GM21825 (cell line): ENCODE measurements around the gene HYLS1.
A peak's percentile ranks its signal among the peaks of the same experiment; 100 is the strongest.
"Not testable (repeated sequence)": the region's sequence is repeated elsewhere in the genome, so short reads cannot be mapped to it uniquely, and the experiment has no call there.

ENCODE experiments used
- ATAC-seq: cut with Tn5 transposase; IDR thresholded peaks from one replicate; pipeline ENCODE4 v1.9.1; 2021; ENCODE audit warnings: mild to moderate bottlenecking, moderate library complexity; ENCODE audit not compliant: unreplicated experiment

Gene HYLS1, protein sequence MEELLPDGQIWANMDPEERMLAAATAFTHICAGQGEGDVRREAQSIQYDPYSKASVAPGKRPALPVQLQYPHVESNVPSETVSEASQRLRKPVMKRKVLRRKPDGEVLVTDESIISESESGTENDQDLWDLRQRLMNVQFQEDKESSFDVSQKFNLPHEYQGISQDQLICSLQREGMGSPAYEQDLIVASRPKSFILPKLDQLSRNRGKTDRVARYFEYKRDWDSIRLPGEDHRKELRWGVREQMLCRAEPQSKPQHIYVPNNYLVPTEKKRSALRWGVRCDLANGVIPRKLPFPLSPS

DNA sequence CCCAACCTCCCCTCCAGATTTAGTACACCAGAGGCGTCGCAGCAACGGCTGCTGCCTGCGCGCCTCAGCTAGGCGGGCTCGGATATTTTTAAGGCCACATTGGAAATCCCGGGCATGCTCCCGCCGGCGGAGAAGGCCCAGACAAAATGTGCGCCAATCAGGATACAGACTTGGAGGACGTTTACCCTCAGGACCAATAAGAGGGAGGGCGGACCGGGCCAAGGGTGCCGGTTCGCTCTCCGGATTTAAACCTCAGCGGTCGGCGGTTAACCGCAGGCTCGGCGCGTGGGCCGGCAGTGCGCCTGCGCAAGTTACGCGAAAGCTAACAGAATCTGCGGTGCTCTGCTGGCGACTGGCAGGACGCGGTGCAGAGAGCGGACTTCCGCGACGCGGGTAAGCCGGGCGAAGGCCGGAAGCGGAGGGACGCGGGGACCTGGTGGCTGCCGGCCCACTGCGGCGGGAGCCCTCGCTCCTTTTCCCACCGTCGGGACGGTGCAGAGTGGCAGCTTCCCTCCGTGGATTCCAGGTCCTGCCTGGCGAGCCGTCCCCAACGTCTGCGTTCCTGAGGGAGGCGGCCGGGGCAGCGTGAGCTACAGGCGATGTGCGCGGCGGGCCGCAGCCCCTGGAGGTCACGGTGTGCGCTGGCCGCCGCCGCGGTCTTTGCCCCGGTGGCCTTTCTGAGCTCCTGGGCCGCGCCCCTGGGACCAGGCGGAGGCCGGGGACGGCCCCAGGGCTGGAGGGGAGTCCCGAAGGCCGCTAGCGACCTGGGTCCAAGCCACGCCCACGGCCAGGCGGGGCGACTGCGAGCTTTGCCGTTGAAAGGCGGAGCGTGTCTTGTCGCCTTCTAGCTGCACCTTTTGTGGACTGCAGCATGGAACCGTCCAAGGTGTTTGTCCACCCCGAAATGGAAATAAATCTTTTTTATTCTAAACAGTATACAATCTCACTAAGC lies at the start of gene HYLS1:
Gene HYLS1 (plus strand): TSS at position 296 of the 952 bp plus-strand sequence. CDS start 11,701 bp downstream, outside the sequence.
- ATAC-seq = peak; percentile 85

- no peak for ATAC-seq
Observed at GRCh38 chr11:125842321-125842948, 45.0 kb upstream of the HYLS1 start.

DNA sequence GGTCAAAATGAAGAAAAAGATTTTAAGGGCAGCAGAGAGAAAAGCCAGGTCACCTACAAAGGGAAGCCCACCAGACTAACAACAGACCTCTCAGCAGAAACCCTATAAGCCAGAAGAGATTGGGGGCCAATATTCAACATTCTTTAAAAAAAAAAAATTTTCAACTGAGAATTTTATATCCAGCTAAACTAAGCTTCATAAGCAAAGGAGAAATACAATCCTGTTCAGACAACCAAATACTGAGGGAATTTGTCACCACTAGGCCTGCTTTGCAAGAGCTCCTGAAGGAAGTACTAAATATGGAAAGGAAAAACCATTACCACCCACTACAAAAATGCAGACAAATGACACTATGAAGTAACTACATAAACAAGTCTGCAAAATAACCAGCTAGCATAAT lies 41.3 kb upstream of the HYLS1 start:
- ATAC-seq = no peak

- ATAC-seq = not testable (repeated sequence)
Observed at GRCh38 chr11:125857670-125858069, 29.8 kb upstream of the HYLS1 start.

GRCh38 chr11:125862786-125863185 lies 24.7 kb upstream of the HYLS1 start:
- ATAC-seq = not testable (repeated sequence)

- ATAC-seq = not testable (repeated sequence)
Observed at GRCh38 chr11:125865354-125865753, 22.1 kb upstream of the HYLS1 start.

DNA sequence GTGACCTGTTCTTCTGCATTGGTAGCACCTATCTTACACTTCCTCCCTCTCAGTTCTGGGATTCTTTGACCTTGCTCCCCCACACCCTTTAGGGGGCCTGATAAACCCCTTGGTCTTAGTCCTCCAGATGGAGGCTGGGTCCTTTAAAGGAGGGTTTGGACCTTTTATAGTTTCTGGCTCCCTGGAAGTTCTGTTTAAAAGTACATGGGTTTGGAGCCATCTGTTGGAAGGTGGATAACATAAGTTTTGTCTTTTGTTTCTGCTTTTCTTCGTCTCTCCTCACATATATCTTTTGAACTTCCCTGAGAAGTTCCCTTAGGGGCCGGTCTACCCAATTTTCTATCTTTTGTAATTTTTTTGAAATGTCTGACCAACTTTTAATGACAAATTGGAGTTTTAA lies 17.9 kb upstream of the HYLS1 start:
- ATAC-seq = no peak

GRCh38 chr11:125871391-125872137 lies 15.9 kb upstream of the HYLS1 start:
- ATAC-seq = no peak

GRCh38 chr11:125872138-125872491 lies 15.4 kb upstream of the HYLS1 start:
- ATAC-seq = no peak

GRCh38 chr11:125873881-125874555 lies 13.4 kb upstream of the HYLS1 start:
- ATAC-seq = no peak

DNA sequence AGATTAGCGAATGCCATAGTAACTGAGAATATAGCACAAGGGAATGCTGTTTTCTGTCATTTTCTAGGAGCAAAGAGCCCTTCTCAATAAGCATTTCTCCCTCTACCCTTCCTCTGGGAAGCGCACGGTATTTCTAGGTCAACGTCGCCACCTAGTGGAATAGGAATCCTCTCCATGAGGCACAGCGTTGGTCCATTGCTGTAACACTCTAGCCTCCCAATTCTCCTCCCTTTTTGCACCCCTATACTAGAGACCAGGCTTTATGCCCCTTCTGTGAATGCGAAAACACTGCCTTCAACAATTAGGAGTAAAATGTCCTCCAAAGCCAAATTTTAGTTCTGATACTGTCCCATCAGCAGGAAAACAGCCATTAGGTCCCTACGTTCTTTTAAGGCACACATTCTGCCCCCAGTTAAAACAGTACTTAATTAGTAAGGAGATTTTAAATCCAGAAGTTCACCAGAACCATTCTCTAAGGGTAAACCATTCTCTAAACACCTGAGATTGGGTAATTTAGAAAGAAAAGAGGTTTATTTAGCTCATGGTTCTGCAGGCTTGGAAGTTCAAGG lies 12.8 kb upstream of the HYLS1 start:
- peak; percentile 86 for ATAC-seq

GRCh38 chr11:125881291-125881690 lies 6.2 kb upstream of the HYLS1 start:
- no peak for ATAC-seq

- ATAC-seq = no peak
Observed at GRCh38 chr11:125883375-125883774, 4.1 kb upstream of the HYLS1 start.

DNA sequence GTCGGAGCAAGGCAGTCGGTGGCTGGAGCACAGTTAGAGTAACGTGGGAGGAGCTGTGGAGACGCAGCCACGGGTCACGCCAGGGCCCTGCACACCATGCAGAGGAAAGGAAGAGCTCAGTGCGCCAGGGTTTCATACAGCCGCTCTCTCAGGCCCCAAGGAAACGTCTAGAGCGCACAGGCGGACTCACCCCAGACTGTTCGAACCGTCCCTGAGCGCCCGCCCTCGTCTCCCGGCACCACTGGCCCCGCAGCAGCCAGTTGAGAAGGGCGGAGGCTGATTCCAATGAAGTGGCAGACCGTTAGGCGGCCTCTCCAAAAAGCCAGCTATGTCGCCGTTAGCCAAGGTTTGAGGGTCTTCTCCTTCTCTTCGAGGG lies 483 bp upstream of the HYLS1 start:
- ATAC-seq = peak; percentile 24

GRCh38 chr11:125890447-125891100 lies 3.1 kb downstream of the HYLS1 start:
- ATAC-seq = no peak

DNA sequence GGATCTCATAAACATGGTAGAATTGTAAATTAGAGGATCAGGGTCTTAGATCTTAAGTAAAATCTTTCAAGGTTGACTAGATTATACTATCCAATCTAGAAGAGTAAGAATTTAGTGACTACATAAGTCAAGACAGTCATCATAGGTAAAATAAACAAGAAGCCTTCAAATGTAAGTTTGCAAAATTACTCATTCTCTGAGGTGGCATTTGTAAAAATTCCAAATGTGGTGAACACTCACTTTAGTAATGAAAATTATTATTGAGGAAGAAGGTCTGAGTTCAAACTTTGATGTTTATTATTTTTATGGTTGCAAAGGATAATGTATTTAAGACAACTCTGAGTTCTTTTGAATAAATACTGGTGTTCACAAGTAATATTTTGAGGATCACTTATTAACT lies 4.6 kb downstream of the HYLS1 start:
- ATAC-seq = no peak

DNA sequence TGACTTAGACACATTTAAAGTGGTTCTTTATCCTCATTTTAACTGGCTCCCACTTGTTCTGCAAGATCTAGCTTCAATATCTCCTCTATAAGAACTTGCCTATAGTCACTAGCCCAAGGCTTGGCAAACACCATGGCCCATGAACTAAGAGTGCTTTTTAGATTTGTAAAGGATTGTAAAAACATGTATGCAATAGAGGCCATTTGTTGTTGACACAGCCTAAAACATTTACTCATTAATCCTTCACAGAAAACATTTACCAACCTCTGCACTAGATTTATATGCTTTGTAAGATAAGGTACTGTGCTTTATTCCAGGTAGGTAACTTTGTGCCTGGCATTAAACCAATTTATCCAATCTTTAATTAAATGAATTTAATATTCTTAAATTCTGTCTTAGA lies 5.5 kb downstream of the HYLS1 start:
- no peak for ATAC-seq

GRCh38 chr11:125901872-125902271 lies 14.4 kb downstream of the HYLS1 start:
- no peak for ATAC-seq

GRCh38 chr11:125902277-125902926 lies 14.9 kb downstream of the HYLS1 start:
- no peak for ATAC-seq
